GM12891 (cell line): Measurements from ENCODE around the gene IL1RN.

Experiments used
- POLR2A ChIP-seq: IDR thresholded peaks from 2 replicates; pipeline ENCODE4 v1.6.1; 2011; ENCODE audit warnings: low read depth, low read length, control low read depth
- POLR2AphosphoS5 ChIP-seq: IDR thresholded peaks from 2 replicates; pipeline ENCODE4 v1.6.1; 2011; ENCODE audit warnings: low read depth, low read length, control low read depth
- SPI1 ChIP-seq: IDR thresholded peaks from 2 replicates; pipeline ENCODE4 v1.6.1; 2011; ENCODE audit warnings: low read depth, low read length, control low read depth
- TAF1 ChIP-seq: IDR thresholded peaks from 2 replicates; pipeline ENCODE4 v1.6.1; 2011; ENCODE audit warnings: low read depth, low read length, control low read depth

GRCh38 chr2:113079131-113079530 lies 48.3 kb upstream of the IL1RN start:
- TF ChIP-seq TAF1 (no peak), POLR2AphosphoS5 (no peak), SPI1 (no peak), POLR2A (no peak)
